Heart left ventricle (tissue), 16 donors: ENCODE results near the gene OSCAR. TPM values are rescaled to one million over a fixed set of nuclear protein-coding genes. Genes with fewer than 3 reads are reported as not detected.
"Not testable (repeated sequence)": the region's sequence is repeated elsewhere in the genome, so short reads cannot be mapped to it uniquely, and the experiment has no call there.

ENCODE experiments used
- ATAC-seq, 4 donors: fragments of 200-7000 bp; cut with Tn5 transposase; one replicate each; pipeline ENCODE4 v1.9.1; 2020 to 2022; ENCODE audit warnings: moderate library complexity in 4 of 4, mild to moderate bottlenecking in 3 of 4, moderate number of reproducible peaks in 1 of 4
- DNase-seq, 5 donors: peaks; one replicate each; pipeline ENCODE4 v3.0.0-alpha.2; 2020
- H3K27ac ChIP-seq, 12 donors: fragments of 200-600 bp; sonication (generic) in 4 of 12; one replicate each; pipeline versions ENCODE4 v1.5.0 to v1.8.0; 2016 to 2022; ENCODE audit warnings: mild to moderate bottlenecking in 2 of 12
- H3K27me3 ChIP-seq, 9 donors: fragments of 200-600 bp; sonication (generic) in 2 of 9; one replicate each; pipeline versions ENCODE4 v1.5.1 to v1.8.0; 2016 to 2022; ENCODE audit warnings: mild to moderate bottlenecking in 3 of 9
- H3K36me3 ChIP-seq, 9 donors: fragments of 200-600 bp; sonication (generic) in 2 of 9; one replicate each; pipeline versions ENCODE4 v1.5.0 to v1.8.0; 2018 to 2022; ENCODE audit warnings: mild to moderate bottlenecking in 2 of 9
- H3K4me1 ChIP-seq, 12 donors: fragments of 200-600 bp; sonication (generic) in 4 of 12; one replicate each; pipeline versions ENCODE4 v1.5.0 to v1.8.0; 2016 to 2022; ENCODE audit warnings: mild to moderate bottlenecking in 3 of 12
- H3K4me3 ChIP-seq, 12 donors: fragments of 200-600 bp; sonication (generic) in 4 of 12; one replicate each; pipeline versions ENCODE4 v1.5.0 to v1.8.0; 2017 to 2022; ENCODE audit warnings: mild to moderate bottlenecking in 9 of 12, moderate library complexity in 4 of 12
- H3K9me3 ChIP-seq, 12 donors: fragments of 200-600 bp; sonication (generic) in 4 of 12; one replicate each; pipeline versions ENCODE4 v1.5.0 to v1.8.0; 2016 to 2022; ENCODE audit warnings: mild to moderate bottlenecking in 1 of 12
- POLR2A ChIP-seq, 2 donors: fragments of 450-650 bp; IDR thresholded peaks; one replicate each; pipeline ENCODE4 v1.6.1; 2017; ENCODE audit warnings: antibody characterized with exemption in 2 of 2, mild to moderate bottlenecking in 2 of 2, moderate library complexity in 2 of 2
- WGBS, 4 donors: extraction: QIAGEN DNeasy Blood & Tissue Kit in 2 of 4; methylation state at CpG; one replicate each; pipeline versions ENCODE4 v1.1.5 to v1.1.7; 2013 to 2018; 5-methylcytosine and 5-hydroxymethylcytosine counted together
- intact Hi-C, 10 donors: fragments of 100-400 bp; cut with DNase I; formaldehyde crosslinking; loops; one replicate each; pipeline versions ENCODE4 v1.11.1 to v1.14.2; 2022
- polyA plus RNA-seq, 2 donors: library from polyadenylated mRNA; stranded (reverse); fragments of 200-250 nt; gene quantifications; one replicate each; pipeline ENCODE4 v1.2.3, GENCODE V29; 2013
- total RNA-seq, 9 donors: library from RNA; depleted of rRNA in 2 of 9; stranded (reverse); fragments of >200 nt in 2 of 9; fragmentation: NEBNext Ultra II Directional in 3 of 9; extraction: Animal tissue kit (Norgen Biotek cat#: 25700) in 3 of 9; gene quantifications; one replicate each; pipeline versions ENCODE4 v1.1.0 to v1.2.4, GENCODE V29; 2016 to 2023
- TF ChIP-seq, protein P1 (sequence below), 12 donors: fragments of 200-600 bp; sonication (generic) in 4 of 12; IDR thresholded peaks; one replicate each; pipeline versions ENCODE4 v1.5.0 to v1.8.0; 2018 to 2022; ENCODE audit warnings: antibody characterized with exemption in 12 of 12, mild to moderate bottlenecking in 5 of 12
- donor health status: ischemic (EF 13 %, LVEDD 7.1; RV severe dilation, severe dysfunction).
- donor health status: healthy with polysubstance abuse.
- donor health status: DM: no; HTN: yes; CAD: no.
- donor health status: DM: no; HTN: no; CAD: no.
- donor health status: ischemic (EF 25% LVEDD 6.9; RV normal size, moderate dysfunction).
- donor health status: ischemic (EF 25% LVEDD 5.7; RV mildly dilated, moderate dysfunction).
- donor health status: healthy.
- donor health status: DM: yes; HTN: yes; CAD: no.
- donor health status: ischemic (EF 35%, LVEDD 5.7; RV mildly dilated, moderate dysfunction).
- donor health status: nonischemic (EF 11% LVEDD 7.7; RV severe dilation, severe dysfunction).
- donor health status: DM: yes; HTN: yes; CAD: no.
- donor health status: PGD.
- donor health status: ischemic (EF 29% LVEDD 5.4; RV normal size, mild dysfunction).
- donor health status: nonischemic (EF 23%, LVEDD 6.1; RV moderate dilation, normal function).

The OSCAR gene
- total and polyA plus RNA-seq, 11 donors, result 0.35 to 9.8 (median 0.68) TPM; not detected in 1

DNA sequence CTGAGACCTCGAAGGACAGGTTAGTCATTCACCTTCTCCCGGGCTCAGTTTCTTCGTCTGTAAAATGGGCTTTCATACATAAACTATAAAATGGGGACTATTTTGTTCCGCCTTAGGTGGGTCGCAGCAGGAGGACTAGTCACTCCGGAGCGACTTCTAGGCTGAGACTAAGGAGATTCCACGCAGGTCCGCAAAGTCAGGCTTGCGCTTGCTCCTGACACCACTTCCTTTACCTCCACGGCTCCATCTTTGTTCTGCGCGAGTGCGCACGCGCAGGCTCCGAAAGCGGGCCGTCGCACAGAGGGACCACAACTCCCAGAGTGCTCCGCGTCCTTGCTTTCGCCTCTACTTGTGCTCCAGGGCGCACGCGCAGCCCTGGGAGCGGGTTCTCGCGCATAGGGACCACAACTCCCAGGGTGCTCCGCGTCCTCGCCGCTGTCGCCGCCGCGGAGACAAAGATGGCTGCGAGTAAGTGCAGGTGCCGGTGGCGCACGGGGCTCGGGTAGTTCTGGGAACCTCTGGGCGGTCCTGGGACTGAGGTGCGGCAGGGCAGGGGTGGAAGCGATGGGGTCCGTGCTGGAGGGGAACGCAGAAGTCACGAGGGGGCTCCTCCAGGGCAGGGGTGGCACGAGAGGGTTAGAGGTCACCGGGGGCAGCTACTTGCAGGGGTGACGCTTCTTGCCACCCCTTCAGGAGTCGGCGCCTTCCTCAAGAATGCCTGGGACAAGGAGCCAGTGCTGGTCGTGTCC lies 2.0 kb upstream of the OSCAR start, which contains the start of gene NDUFA3:
NDUFA3 (plus strand) TSS at position 435 of the 749 bp plus-strand sequence; CDS start at position 459, 24 bp downstream.
- intact Hi-C loops, result loop anchor here in 5 of 10 donors (1.0 to 10.0 kb wide), 6 partner anchors 9 to 235 kb away; partner anchors contain the start of genes PRPF31 (in 2 of the 5), TFPT (in 2 of the 5), CNOT3 (in 1 of the 5) and MYADM (in 1 of the 5)
- H3K27me3 ChIP-seq, result peaks cover 0 to 9% (median 0%) of the 10 kb centered on the region in 9 donors
- H3K4me1 ChIP-seq, result peaks cover 3 to 18% (median 11%) of the 10 kb centered on the region in 12 donors
- H3K27ac ChIP-seq, result peak within 1 kb of the TSS; percentile 25 to 91 (median 82)
- TF ChIP-seq, protein P1, sequence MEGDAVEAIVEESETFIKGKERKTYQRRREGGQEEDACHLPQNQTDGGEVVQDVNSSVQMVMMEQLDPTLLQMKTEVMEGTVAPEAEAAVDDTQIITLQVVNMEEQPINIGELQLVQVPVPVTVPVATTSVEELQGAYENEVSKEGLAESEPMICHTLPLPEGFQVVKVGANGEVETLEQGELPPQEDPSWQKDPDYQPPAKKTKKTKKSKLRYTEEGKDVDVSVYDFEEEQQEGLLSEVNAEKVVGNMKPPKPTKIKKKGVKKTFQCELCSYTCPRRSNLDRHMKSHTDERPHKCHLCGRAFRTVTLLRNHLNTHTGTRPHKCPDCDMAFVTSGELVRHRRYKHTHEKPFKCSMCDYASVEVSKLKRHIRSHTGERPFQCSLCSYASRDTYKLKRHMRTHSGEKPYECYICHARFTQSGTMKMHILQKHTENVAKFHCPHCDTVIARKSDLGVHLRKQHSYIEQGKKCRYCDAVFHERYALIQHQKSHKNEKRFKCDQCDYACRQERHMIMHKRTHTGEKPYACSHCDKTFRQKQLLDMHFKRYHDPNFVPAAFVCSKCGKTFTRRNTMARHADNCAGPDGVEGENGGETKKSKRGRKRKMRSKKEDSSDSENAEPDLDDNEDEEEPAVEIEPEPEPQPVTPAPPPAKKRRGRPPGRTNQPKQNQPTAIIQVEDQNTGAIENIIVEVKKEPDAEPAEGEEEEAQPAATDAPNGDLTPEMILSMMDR (IDR thresholded peaks at IDR 0.05), result no peak
- peak; percentile 36 to 87 for TF ChIP-seq POLR2A (IDR thresholded peaks at IDR 0.05)
- 2 to 5% (median 4%) methylated on average over 35 to 54 of the region's 54 CpGs for WGBS, 4 donors
- H3K36me3 ChIP-seq, result peaks cover 0 to 27% (median 25%) of the 10 kb centered on the region in 9 donors
- ATAC-seq (peak; percentile 99 to 100 (median 99)), DNase-seq (peak; percentile 98 to 99 (median 99))
- no peaks in the 10 kb centered on the region for H3K9me3 ChIP-seq
- H3K4me3 ChIP-seq, result peak within 1 kb of the TSS; percentile 60 to 98 (median 88)

DNA sequence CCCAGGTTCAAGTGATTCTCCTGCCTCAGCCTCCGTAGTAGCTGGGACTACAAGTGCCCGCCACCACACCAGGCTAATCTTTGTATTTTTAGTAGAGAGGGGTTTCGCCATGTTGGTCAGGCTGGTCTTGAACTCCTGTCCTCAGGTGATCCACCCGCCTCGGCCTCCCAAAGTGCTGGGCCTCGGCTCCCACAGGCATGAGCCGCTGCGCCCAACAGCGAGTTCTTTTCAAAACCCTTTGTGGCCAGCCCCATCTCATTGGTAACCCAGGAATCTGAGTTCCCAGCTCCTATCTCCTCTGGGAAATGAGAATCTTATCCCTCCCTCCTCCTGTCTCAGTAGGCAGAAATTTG lies 724 bp downstream of the OSCAR start:
- Histone ChIP-seq H3K4me3 (peak overlapping the region in 1 of 12 donors; percentile 51), H3K27me3 (peaks cover 0 to 29% (median 12%) of the 10 kb centered on the region in 9 donors), H3K27ac (peak overlapping the region in 1 of 12 donors; percentile 68), H3K4me1 (peaks cover 3 to 29% (median 15%) of the 10 kb centered on the region in 12 donors)
- H3K36me3 ChIP-seq, H3K9me3 ChIP-seq, ATAC-seq, DNase-seq: not testable (repeated sequence)
- intact Hi-C loops, result loop anchor here in 2 of 10 donors (5.0 to 10.0 kb wide), 2 partner anchors 225 to 233 kb away; partner anchors contain the start of gene MYADM (in 1 of the 2)
- WGBS, 4 donors, result 76 to 86% (median 81%) methylated on average over 9 of the region's 9 CpGs

DNA sequence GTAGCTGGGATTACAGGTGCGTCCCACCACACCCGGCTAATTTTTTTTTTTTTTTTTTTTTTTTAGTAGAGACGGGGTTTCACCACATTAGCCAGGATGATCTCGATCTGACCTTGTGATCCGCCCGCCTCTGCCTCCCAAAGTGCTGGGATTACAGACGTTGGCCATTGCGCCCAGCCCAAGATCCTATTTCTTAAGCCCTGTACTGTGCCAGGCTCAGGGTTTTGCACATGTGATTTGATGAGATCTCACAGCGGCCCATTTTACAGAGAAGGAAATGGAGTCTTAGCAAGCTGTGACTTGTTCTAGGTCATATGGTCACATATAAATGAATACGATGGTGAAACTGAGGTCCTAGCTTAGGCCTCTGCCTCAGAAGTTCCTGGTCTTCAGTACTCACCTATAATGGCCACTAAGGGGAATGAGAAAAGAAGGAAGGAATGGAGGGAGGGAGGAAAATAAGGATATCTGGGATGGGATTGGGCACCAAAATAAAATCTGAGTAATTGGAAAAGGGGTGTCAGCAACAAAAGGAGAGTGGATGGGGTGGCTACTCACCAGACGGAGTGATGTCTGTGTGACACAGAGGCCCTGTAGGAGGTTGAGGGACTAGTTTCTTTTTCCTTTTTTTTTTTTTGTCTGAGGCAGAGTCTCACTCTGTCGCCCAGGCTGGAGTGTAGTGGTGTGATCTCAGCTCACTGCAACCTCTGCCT lies 1.3 kb downstream of the OSCAR start:
- peak overlapping the region in 1 of 12 donors; percentile 51 for H3K4me3 ChIP-seq
- WGBS, 4 donors, result 79 to 87% (median 83%) methylated on average over 12 of the region's 12 CpGs

DNA sequence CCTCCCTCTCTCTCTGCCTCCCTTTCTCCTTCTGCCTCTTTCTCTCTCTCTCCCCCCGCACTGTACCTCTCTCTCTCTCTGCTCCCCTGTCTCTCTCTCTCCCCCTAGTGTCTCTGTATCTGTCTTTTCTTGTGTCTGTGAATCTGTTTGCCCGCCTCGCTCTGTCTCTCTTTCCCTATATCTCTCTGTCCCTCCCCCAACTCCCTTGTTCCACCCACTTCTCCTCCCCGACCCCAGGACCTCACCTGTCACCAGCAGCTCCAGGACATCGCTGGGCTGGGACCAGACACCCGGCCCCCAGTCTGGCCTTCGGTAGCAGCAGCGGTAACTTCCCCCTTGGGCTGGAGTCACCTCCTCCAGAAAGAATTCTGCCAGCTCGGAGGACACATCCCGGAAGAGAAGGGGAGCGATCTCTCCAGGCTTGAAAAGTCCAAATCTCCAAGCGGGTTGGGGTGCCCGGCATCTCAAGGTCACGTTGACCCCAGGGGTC lies 3.9 kb downstream of the OSCAR start:
- Histone ChIP-seq H3K4me1 (peaks cover 0 to 16% (median 5%) of the 10 kb centered on the region in 12 donors), H3K27me3 (peaks cover 0 to 48% (median 14%) of the 10 kb centered on the region in 9 donors), H3K4me3 (peak overlapping the region in 8 of 12 donors; percentile 11 to 48 (median 24)), H3K27ac (peak overlapping the region in 2 of 12 donors; percentile 2 to 76), H3K9me3 (no peaks in the 10 kb centered on the region), H3K36me3 (no peaks in the 10 kb centered on the region)
- DNase-seq, result peak in 1 of 5 donors; percentile 68
- WGBS, 4 donors, result 9 to 11% (median 10%) methylated on average over 14 of the region's 14 CpGs
- intact Hi-C loops, result no loop called here
- ATAC-seq, result peak in 3 of 4 donors; percentile 45 to 52 (median 47)
- TF ChIP-seq, protein P1 (IDR thresholded peaks at IDR 0.05), result no peak
- no peak for TF ChIP-seq POLR2A (IDR thresholded peaks at IDR 0.05)

More for the DNA sequence above, 1.3 kb downstream of the OSCAR start:
- peaks cover 0 to 34% (median 14%) of the 10 kb centered on the region in 9 donors for H3K27me3 ChIP-seq
- TF ChIP-seq, protein P1 (IDR thresholded peaks at IDR 0.05), result no peak
- H3K4me1 ChIP-seq, result peaks cover 3 to 29% (median 14%) of the 10 kb centered on the region in 12 donors
- H3K9me3 ChIP-seq, result no peaks in the 10 kb centered on the region
- ATAC-seq, result no peak
- intact Hi-C loops, result no loop called here
- peaks cover 0 to 2% (median 0%) of the 10 kb centered on the region in 9 donors for H3K36me3 ChIP-seq
- no peak overlapping the region for H3K27ac ChIP-seq
- no peak for DNase-seq

DNA sequence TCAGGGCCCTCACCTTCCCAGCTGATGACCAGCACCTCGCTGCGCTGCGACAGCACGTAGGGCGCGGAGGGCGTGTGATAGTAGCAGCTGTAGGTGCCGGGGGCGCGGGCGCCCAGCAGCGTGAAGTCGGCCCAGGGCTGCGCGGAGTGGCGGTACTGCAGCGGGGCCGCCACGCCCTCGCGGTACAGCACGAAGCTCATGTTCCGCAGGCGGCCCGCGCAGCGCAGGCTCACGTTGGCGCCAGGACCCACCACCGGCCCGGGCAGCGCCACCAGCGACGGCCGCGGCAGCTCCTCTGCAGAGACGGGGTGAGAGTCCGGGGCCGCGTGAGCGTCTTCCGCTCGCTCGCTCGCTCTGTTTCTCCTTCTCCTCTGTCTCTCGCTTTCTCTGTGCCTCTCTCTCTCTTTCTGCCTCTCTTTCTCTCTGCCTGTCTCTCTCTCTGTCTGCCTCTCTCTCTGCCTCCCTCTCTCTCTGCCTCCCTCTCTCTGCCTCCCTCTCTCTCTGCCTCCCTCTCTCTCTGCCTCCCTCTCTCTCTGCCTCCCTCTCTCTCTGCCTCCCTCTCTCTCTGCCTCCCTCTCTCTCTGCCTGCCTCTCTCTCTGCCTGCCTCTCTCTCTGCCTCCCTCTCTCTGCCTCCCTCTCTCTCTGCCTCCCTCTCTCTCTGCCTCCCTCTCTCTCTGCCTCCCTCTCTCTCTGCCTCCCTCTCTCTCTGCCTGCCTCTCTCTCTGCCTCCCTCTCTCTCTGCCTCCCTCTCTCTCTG lies 4.6 kb downstream of the OSCAR start:
- H3K27me3 ChIP-seq, result peaks cover 0 to 48% (median 14%) of the 10 kb centered on the region in 9 donors
- WGBS, 4 donors, result 0 to 1% (median 0%) methylated on average over 16 to 46 of the region's 46 CpGs
- H3K4me1 ChIP-seq, result peaks cover 0 to 16% (median 5%) of the 10 kb centered on the region in 12 donors
- peak overlapping the region in 9 of 12 donors; percentile 27 to 57 (median 35) for H3K4me3 ChIP-seq
- ATAC-seq (peak in 3 of 4 donors; percentile 61 to 76 (median 74)), DNase-seq (peak in 3 of 5 donors; percentile 48 to 80 (median 51))
- H3K36me3 ChIP-seq, intact Hi-C loops, H3K27ac ChIP-seq, H3K9me3 ChIP-seq: not testable (repeated sequence)
